Activated T-helper 2 cell treated with anti-CD3 and anti-CD28 coated beads, Interferon-gamma antibody, Interleukin-2, Interleukin-4, amounts not matched to agents 10 μg/mL and 5 μg/mL and 100 μg/mL, durations not matched to agents 14 hours and 24 hours and 36 hours (primary cell): Measurements from ENCODE around the gene FBXO47. TPM values are rescaled to one million over a fixed set of nuclear protein-coding genes. Genes with fewer than 3 reads are reported as not detected.
"Not testable (repeated sequence)": the region's sequence is repeated elsewhere in the genome, so short reads cannot be mapped to it uniquely, and the experiment has no call there.

ENCODE experiments used
- DNase-seq: peaks from one replicate; pipeline ENCODE4 v3.0.0; 2021; ENCODE audit warnings: low spot score
- H3K27ac Mint-ChIP-seq: one replicate; pipeline ENCODE4 v1.8.0; 2021; ENCODE audit warnings: mixed read lengths
- H3K27me3 Mint-ChIP-seq: one replicate; pipeline ENCODE4 v1.8.0; 2021; ENCODE audit warnings: low read depth, mixed read lengths
- H3K36me3 Mint-ChIP-seq: one replicate; pipeline ENCODE4 v1.8.0; 2021; ENCODE audit warnings: low read depth, mixed read lengths
- H3K4me1 Mint-ChIP-seq: one replicate; pipeline ENCODE4 v1.8.0; 2021; ENCODE audit warnings: low read depth, mixed read lengths
- H3K4me3 Mint-ChIP-seq: one replicate; pipeline ENCODE4 v1.8.0; 2021; ENCODE audit warnings: low read depth, mild to moderate bottlenecking, moderate library complexity, mixed read lengths
- H3K9me3 Mint-ChIP-seq: one replicate; pipeline ENCODE4 v1.8.0; 2021; ENCODE audit warnings: mixed read lengths
- intact Hi-C: fragments of 100-400 bp; cut with micrococcal nuclease; formaldehyde crosslinking; loops from one replicate; pipeline ENCODE4 v1.15.1; 2023
- total RNA-seq: library from RNA; stranded (reverse); gene quantifications from 2 replicates; pipeline ENCODE4 v1.2.3, GENCODE V29; 2022

FBXO47 gene
- total RNA-seq, 1 donor from 2014 or later, result not detected

DNA sequence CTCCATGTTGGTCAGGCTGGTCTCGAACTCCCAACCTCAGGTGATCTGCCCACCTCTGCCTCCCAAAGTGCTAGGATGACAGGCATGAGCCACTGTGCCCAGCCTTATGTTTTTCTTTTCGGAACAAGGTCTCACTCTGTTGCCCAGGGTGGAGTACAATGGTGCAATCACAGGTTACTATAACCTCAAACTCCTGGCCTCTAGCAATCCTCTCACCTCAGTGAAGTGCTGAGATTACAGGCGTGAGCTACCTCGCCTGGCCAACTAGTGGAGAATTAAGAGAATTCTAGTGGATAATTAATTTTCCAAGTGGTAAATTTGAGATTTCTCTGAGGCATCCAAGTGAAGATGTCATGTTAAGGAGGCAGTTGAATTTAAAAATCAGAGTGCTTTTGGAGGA lies 2.9 kb upstream of the FBXO47 start:
- H3K9me3 Mint-ChIP-seq, result no peaks in the 10 kb centered on the region

DNA sequence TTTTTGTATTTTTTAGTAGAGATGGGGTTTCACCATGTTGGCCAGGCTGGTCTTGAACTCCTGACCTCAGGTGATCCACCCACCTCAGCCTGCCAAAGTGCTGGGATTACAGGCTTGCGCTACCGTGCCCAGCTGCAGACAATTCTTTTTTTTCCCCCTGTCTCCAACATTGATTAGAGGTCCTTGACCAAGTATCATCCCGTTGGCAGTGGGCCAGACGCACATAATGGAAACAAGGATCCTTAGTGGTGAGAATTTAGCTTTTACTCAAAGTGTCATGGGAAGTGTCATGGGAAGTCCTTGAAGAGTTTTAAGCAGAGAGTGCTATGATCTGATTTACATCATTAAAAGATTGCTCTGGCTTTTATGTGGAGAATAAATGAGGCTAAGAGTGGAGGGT lies 2.1 kb upstream of the FBXO47 start:
- Mint-ChIP-seq H3K27ac (no peak overlapping the region), H3K9me3 (no peaks in the 10 kb centered on the region), H3K27me3 (peaks cover 7% of the 10 kb centered on the region), H3K4me1 (peaks cover 9% of the 10 kb centered on the region), H3K4me3 (no peak overlapping the region), H3K36me3 (peaks cover 3% of the 10 kb centered on the region)
- intact Hi-C loops, result loop anchor here (10.0 kb wide), 1 partner anchor 74 kb away; no protein-coding TSS in a partner anchor
- DNase-seq, result no peak

More for the DNA sequence above, 2.9 kb upstream of the FBXO47 start:
- no peak overlapping the region for H3K27ac Mint-ChIP-seq
- no peak for DNase-seq
- H3K4me3 Mint-ChIP-seq, result no peak overlapping the region
- H3K27me3 Mint-ChIP-seq, result peaks cover 9% of the 10 kb centered on the region
- peaks cover 9% of the 10 kb centered on the region for H3K4me1 Mint-ChIP-seq
- intact Hi-C loops, result no loop called here
- peaks cover 3% of the 10 kb centered on the region for H3K36me3 Mint-ChIP-seq

DNA sequence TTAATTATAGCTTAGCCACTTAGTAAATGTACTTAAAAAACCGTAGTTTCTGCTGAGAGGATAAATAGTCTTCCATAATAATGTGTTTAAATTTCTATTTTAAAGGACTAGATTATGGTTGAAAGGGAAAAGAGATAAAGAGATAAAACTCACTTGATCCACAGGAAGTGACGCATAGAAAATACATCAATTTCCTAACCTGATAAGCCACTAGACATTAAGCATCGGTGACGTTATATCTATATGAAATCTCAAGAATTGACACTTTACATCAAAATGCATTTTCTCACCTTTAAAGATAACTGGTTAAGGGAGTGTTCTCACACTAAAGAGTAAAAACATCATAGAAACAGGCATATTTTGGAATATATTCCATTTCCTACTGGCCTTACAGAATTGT lies 5.8 kb downstream of the FBXO47 start:
- Mint-ChIP-seq H3K27me3 (no peaks in the 10 kb centered on the region), H3K36me3 (no peaks in the 10 kb centered on the region), H3K4me1 (peaks cover 13% of the 10 kb centered on the region), H3K27ac (no peak overlapping the region), H3K4me3 (no peak overlapping the region), H3K9me3 (no peaks in the 10 kb centered on the region)
- DNase-seq, result no peak
- intact Hi-C loops, result loop anchor here (10.0 kb wide), 1 partner anchor 67 kb away; no protein-coding TSS in a partner anchor

DNA sequence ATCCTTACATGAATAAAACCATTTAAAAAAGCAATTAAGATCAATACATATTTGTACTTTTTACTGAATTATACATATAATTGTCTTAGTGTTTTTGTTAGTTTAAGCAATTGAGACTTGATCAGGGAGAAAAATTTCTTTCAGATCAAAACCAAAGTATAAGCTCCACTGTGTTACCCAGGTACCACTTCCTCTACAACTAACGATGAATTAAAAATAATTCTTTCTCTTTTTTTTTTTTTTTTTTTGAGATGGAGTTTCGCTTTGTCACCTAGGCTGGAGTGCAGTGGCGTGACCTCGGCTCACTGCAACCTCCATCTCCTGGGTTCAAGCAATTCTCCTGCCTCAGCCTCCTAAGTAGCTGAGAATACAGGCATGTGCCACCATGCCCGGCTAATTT lies 6.8 kb downstream of the FBXO47 start:
- no peaks in the 10 kb centered on the region for H3K9me3 Mint-ChIP-seq
- intact Hi-C loops, result loop anchor here (10.0 kb wide), 1 partner anchor 66 kb away; no protein-coding TSS in a partner anchor
- no peak overlapping the region for H3K27ac Mint-ChIP-seq
- H3K27me3 Mint-ChIP-seq, result no peaks in the 10 kb centered on the region
- no peaks in the 10 kb centered on the region for H3K36me3 Mint-ChIP-seq
- no peak overlapping the region for H3K4me3 Mint-ChIP-seq
- H3K4me1 Mint-ChIP-seq, result peaks cover 13% of the 10 kb centered on the region
- no peak for DNase-seq

DNA sequence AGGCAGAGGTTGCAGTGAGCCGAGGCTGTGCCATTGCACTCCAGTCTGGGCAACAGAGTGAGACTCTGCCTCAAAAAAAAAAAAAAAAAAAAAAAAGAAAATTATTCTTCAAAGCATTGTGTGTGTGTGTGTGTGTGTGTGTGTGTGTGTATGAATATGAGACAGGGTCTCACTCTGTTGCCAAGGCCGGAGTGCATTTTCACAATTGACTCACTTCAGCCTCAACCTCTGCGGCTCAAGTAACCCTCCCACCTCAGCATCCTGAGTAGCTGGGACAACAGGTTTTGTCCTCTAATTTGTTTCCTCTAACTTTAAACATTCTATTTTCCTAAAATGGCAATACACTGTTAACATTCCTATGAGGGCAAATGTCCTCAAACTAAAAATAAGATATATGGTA lies 7.7 kb downstream of the FBXO47 start:
- DNase-seq, result no peak
- Mint-ChIP-seq H3K4me1 (peaks cover 13% of the 10 kb centered on the region), H3K27me3 (no peaks in the 10 kb centered on the region), H3K9me3 (no peaks in the 10 kb centered on the region), H3K36me3 (no peaks in the 10 kb centered on the region), H3K4me3 (no peak overlapping the region), H3K27ac (no peak overlapping the region)
- intact Hi-C loops, result no loop called here

DNA sequence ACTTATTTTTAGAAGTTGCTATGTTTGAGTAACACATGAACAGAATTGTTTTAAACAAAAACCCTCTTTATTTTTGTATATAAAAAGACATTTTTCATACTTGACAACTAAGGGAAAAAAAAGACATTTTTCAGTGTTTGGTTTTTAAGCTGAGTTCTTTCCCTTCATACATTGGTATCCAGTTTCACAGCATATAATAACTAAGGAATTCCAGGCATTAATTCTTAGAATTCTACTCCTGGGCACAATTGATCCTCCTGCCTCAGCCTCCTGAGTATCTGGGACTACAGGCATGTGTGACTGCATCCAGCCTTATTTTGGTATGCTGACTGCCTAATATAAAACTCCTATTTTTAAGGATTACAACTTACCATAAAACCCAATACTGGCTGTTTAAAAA lies 8.4 kb downstream of the FBXO47 start:
- H3K9me3 Mint-ChIP-seq, result no peaks in the 10 kb centered on the region

DNA sequence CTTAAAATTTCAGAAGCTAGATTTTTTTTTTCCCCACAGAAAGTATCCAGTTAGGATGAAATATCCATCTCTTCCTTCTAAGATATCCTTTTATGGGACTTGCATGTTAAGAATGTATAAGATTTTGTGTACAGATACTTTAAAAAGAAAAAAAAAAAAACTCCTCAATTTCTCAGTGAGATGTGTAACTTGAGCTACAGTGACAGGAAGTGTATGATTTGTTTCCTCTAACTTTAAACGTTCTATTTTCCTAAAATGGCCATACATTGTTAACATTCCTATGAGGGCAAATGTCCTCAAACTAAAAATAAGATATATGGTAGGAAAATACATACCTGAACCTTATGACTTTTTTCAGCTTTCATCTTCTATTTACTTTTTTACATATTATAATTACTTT lies 8.9 kb downstream of the FBXO47 start:
- Mint-ChIP-seq H3K4me1 (peaks cover 13% of the 10 kb centered on the region), H3K27ac (no peak overlapping the region), H3K4me3 (no peak overlapping the region), H3K9me3 (no peaks in the 10 kb centered on the region), H3K27me3 (no peaks in the 10 kb centered on the region), H3K36me3 (no peaks in the 10 kb centered on the region)
- DNase-seq, result no peak
- intact Hi-C loops, result no loop called here

More for the DNA sequence above, 8.4 kb downstream of the FBXO47 start:
- Mint-ChIP-seq H3K27ac (no peak overlapping the region), H3K27me3 (no peaks in the 10 kb centered on the region), H3K4me1 (peaks cover 13% of the 10 kb centered on the region), H3K36me3 (no peaks in the 10 kb centered on the region), H3K4me3 (no peak overlapping the region)
- intact Hi-C loops, result no loop called here
- no peak for DNase-seq

DNA sequence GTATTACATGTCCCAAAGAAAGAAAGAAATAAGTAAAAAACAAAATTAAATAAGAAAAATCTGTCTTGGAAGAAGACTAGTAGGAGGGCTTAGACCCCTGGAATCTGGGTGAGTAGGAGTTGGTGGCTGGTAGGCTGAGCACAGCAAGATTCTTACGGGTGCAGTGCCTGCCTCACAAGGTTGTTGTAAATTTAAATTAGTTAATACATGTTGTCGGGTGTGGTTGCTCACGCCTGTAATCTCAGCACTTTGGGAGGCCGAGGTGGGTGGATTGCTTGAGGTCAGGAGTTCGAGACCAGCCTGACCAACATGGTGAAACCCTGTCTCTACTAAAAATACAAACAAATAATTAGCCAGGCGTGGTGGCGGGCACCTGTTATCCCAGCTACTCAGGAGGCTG lies 13.4 kb downstream of the FBXO47 start:
- H3K27me3 Mint-ChIP-seq, H3K27ac Mint-ChIP-seq, H3K36me3 Mint-ChIP-seq, H3K9me3 Mint-ChIP-seq, H3K4me3 Mint-ChIP-seq, DNase-seq, H3K4me1 Mint-ChIP-seq, intact Hi-C loops: not testable (repeated sequence)

DNA sequence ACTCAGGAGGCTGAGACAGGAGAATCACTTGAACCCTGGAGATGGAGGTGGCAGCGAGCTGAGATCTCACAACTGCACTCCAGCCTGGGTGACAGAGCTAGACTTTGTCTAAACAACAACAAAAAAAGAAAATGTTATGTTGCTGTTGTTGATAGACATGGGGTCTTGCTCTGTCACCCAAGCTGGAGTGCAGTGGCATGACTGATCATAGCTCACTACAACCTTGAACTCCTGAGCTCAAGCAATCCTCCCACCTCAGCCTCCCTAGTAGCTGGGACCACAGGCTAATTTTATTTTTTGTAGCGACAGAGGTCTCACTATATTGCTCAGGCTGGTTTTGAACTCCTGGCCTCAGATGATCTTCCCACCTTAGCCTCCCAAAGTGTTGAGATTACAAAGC lies 20.0 kb downstream of the FBXO47 start:
- no peaks in the 10 kb centered on the region for H3K27me3 Mint-ChIP-seq
- intact Hi-C loops, result no loop called here
- no peaks in the 10 kb centered on the region for H3K36me3 Mint-ChIP-seq
- H3K27ac Mint-ChIP-seq, result no peak overlapping the region
- peaks cover 7% of the 10 kb centered on the region for H3K4me1 Mint-ChIP-seq
- no peak for DNase-seq
- no peak overlapping the region for H3K4me3 Mint-ChIP-seq
- H3K9me3 Mint-ChIP-seq, result no peaks in the 10 kb centered on the region

DNA sequence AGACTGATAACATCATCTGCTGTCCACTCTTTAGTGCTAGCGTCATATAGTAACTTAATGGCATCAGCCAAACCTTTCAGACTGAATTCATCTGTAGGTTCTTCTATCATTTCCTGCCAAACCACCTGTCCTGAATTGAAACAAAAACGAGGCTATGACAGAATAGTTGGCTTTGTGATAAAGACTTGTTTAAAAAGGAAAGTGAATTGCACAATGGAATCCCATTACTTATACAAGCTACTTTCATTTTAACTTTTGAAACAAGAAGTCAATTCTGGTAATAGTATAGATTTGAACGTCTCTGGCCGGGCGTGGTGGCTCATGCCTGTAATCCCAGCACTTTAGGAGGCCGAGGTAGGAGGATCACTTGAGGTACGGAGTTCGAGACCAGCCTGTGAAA lies 23.6 kb downstream of the FBXO47 start:
- Mint-ChIP-seq H3K9me3 (no peaks in the 10 kb centered on the region), H3K27me3 (no peaks in the 10 kb centered on the region), H3K4me1 (peaks cover 7% of the 10 kb centered on the region), H3K4me3 (no peak overlapping the region), H3K36me3 (no peaks in the 10 kb centered on the region), H3K27ac (no peak overlapping the region)
- no peak for DNase-seq
- intact Hi-C loops, result no loop called here

DNA sequence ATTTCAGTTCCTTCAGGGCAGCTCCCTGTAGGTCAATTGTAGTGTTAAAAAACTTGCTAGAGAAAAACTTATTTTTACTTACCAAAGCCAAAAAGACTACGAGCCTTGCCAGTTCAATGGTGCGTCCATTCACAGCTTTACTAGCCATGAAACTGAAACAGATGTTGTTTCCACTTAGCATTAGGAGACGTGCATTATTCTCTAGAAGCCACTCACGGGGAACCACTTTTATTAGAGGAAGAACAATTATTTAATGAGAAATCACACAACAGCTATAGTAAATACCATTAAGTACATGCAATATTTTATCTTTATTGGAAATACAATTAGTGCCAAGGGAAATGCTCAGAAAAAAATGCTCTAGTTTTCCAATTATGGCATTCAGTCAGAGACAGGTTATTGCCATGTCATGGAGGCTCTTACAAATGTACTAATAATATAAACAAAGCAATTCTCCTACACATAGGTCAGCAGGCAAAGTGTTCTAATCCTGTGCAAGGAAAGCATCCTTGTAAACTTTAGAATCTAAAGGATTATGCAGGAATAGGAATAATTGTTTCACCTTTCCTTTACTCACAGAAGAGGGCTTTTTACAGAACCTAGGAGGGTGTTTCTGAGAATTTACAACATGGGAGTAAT lies 24.4 kb downstream of the FBXO47 start:
- Mint-ChIP-seq H3K27ac (no peak overlapping the region), H3K4me3 (no peak overlapping the region), H3K27me3 (no peaks in the 10 kb centered on the region), H3K4me1 (peaks cover 7% of the 10 kb centered on the region), H3K36me3 (no peaks in the 10 kb centered on the region), H3K9me3 (no peaks in the 10 kb centered on the region)
- intact Hi-C loops, result no loop called here
- no peak for DNase-seq

DNA sequence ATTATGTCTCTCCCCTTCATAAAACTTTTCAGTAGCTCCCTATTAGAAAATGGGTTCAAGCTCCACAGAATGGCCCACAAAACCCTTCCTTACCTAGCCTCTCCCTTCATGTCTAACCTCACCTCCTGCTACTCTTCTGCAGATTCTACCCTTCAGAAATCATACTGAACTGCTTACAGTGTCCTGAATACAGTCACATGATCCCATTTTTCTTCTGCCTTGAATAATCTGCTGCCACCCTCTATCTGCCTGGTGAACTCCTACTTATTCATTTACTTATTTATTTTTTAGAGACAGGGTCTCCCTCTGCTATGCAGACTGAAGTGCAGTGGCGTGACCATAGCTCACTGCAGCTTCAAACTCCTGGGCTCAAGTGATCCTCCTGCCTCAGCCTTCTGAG lies 26.8 kb downstream of the FBXO47 start:
- Mint-ChIP-seq H3K4me1 (peaks cover 7% of the 10 kb centered on the region), H3K27ac (no peak overlapping the region), H3K9me3 (no peaks in the 10 kb centered on the region), H3K36me3 (no peaks in the 10 kb centered on the region), H3K4me3 (no peak overlapping the region), H3K27me3 (peaks cover 12% of the 10 kb centered on the region)
- intact Hi-C loops, result no loop called here
- DNase-seq, result no peak

DNA sequence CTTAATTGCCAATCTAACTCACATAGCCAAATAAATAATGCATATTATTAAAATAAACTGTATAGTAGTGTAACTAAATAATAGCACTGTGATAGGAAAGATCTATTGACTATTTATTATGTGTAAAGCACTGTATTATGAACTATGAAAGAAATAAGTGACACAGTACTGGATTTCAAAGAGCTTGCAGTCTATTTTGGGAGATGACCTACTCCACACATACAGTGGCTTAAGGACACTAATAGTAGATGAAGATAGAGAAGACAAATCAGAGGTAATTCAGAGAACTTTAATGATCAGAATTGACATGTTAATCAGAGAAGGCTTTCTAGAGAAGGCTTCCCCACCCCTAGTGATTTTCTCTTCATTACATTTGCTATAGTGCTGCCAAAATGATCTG lies 27.2 kb downstream of the FBXO47 start:
- no peaks in the 10 kb centered on the region for H3K36me3 Mint-ChIP-seq

DNA sequence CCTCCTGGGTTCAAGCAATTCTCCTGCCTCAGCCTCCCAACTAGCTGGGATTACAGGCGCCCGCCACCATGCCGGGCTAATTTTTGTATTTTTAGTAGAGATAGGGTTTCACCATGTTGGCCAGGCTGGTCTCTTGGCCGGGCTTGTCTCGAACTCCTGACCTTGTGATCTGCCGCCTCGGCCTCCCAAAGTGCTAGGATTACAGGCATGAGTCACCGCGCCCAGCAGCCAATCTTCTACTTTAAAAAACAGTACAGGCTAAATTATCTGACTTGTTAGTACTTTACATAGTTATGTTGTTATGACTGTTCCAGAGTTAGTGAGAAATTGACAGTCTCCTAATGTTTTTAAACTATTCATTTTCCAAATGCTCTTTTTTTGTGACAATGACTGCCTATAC lies 33.2 kb downstream of the FBXO47 start:
- H3K4me3 Mint-ChIP-seq, DNase-seq, H3K27ac Mint-ChIP-seq, H3K4me1 Mint-ChIP-seq, H3K9me3 Mint-ChIP-seq, H3K36me3 Mint-ChIP-seq, intact Hi-C loops: not testable (repeated sequence)
- H3K27me3 Mint-ChIP-seq, result peaks cover 21% of the 10 kb centered on the region

More for the DNA sequence above, 27.2 kb downstream of the FBXO47 start:
- Mint-ChIP-seq H3K27ac (no peak overlapping the region), H3K27me3 (peaks cover 14% of the 10 kb centered on the region), H3K4me1 (peaks cover 7% of the 10 kb centered on the region), H3K9me3 (no peaks in the 10 kb centered on the region), H3K4me3 (no peak overlapping the region)
- intact Hi-C loops, result no loop called here
- DNase-seq, result no peak
